Keratinocyte (primary cell): ENCODE results near the gene AP3S1. TPM values are rescaled to one million over a fixed set of nuclear protein-coding genes. Genes with fewer than 3 reads are reported as not detected.
A peak's percentile ranks its signal among the peaks of the same experiment; 100 is the strongest.

ENCODE experiments used
- DNase-seq: peaks from one replicate; pipeline ENCODE4 v3.0.0-alpha.2; 2011; ENCODE audit warnings: low read depth, missing footprints, low spot score
- FAIRE-seq: peaks from 2 replicates; lab custom pipeline; 2011; peaks lifted over from hg19 to GRCh38; lab: Jason Lieb, UNC
- H2AFZ ChIP-seq: 2 replicates; pipeline ENCODE4 v1.6.0; 2012; ENCODE audit warnings: low read length, control low read depth, inconsistent platforms; ENCODE audit not compliant: control insufficient read depth
- H3K27ac ChIP-seq: 2 replicates; pipeline ENCODE4 v1.5.1; 2011; ENCODE audit warnings: low read length; ENCODE audit not compliant: control insufficient read depth, insufficient read depth
- H3K27me3 ChIP-seq: 3 replicates; pipeline ENCODE4 v1.6.0; 2011; ENCODE audit warnings: low read length; ENCODE audit not compliant: control insufficient read depth, insufficient read depth; ENCODE audit errors: extremely low read depth
- H3K36me3 ChIP-seq, 2 experiments: 2 replicates in 1 of 2; 3 replicates in 1 of 2; pipeline ENCODE4 v1.5.1; 2011; ENCODE audit warnings: low read length in 2 of 2, mild to moderate bottlenecking in 1 of 2; ENCODE audit not compliant: control insufficient read depth in 2 of 2, insufficient read depth in 2 of 2; ENCODE audit errors: extremely low read depth in 1 of 2
- H3K4me1 ChIP-seq: 3 replicates; pipeline ENCODE4 v1.5.1; 2011; ENCODE audit warnings: low read length; ENCODE audit not compliant: control insufficient read depth, insufficient read depth; ENCODE audit errors: extremely low read depth
- H3K4me2 ChIP-seq: 3 replicates; pipeline ENCODE4 v1.6.0; 2011; ENCODE audit warnings: low read depth, low read length; ENCODE audit not compliant: control insufficient read depth, insufficient read depth; ENCODE audit errors: extremely low read depth
- H3K4me3 ChIP-seq, 3 experiments: fragments of 200-600 bp in 1 of 3; sonication (generic) in 1 of 3; 2 replicates in 2 of 3; 3 replicates in 1 of 3; pipeline ENCODE4 v1.5.1; 2011 to 2016; ENCODE audit warnings: low read length in 3 of 3, mild to moderate bottlenecking in 3 of 3, control low read depth in 2 of 3, inconsistent platforms in 1 of 3, low read depth in 1 of 3, mixed read lengths in 1 of 3, mixed run types in 1 of 3, moderate library complexity in 1 of 3; ENCODE audit not compliant: control insufficient read depth in 2 of 3, insufficient read depth in 2 of 3; ENCODE audit errors: extremely low read depth in 1 of 3
- H3K79me2 ChIP-seq: 2 replicates; pipeline ENCODE4 v1.6.0; 2012; ENCODE audit warnings: low read length; ENCODE audit not compliant: control insufficient read depth, insufficient read depth
- H3K9ac ChIP-seq: 3 replicates; pipeline ENCODE4 v1.6.0; 2011; ENCODE audit warnings: low read length; ENCODE audit not compliant: control insufficient read depth, insufficient read depth; ENCODE audit errors: extremely low read depth
- H3K9me1 ChIP-seq: 3 replicates; pipeline ENCODE4 v1.6.0; 2011; ENCODE audit warnings: low read length; ENCODE audit not compliant: control insufficient read depth, insufficient read depth; ENCODE audit errors: extremely low read depth
- H3K9me3 ChIP-seq: 2 replicates; pipeline ENCODE4 v1.5.1; 2012; ENCODE audit warnings: low read depth, low read length; ENCODE audit not compliant: control insufficient read depth
- H4K20me1 ChIP-seq: 3 replicates; pipeline ENCODE4 v1.6.0; 2011; ENCODE audit warnings: low read length; ENCODE audit not compliant: control insufficient read depth, insufficient read depth; ENCODE audit errors: extremely low read depth
- EZH2 ChIP-seq: IDR thresholded peaks from one replicate; pipeline ENCODE4 v1.6.1; 2012; ENCODE audit warnings: inconsistent platforms, mild to moderate bottlenecking, low read length, moderate library complexity
- dilution Hi-C: fragments of 300-500 bp; cut with MboI; formaldehyde crosslinking; loops from one replicate; pipeline ENCODE4 v1.7.0; 2020; ENCODE audit warnings: low sequenced_read_pairs; ENCODE audit not compliant: extremely low pct_ligation_motif_present
- polyA plus RNA-seq, 5 experiments: library from polyadenylated mRNA; depleted of rRNA in 3 of 5; stranded (reverse) in 3 of 5; stranded (forward) in 1 of 5; unstranded in 1 of 5; fragments of >200 nt; gene quantifications; 1 replicate in 1 of 5; 2 replicates in 3 of 5; 3 replicates in 1 of 5; pipeline versions ENCODE4 v1.2.1 to v1.2.3, GENCODE V29; 2011 to 2012; ENCODE audit warnings: missing spikeins in 2 of 5, low read depth in 1 of 5, low replicate concordance in 1 of 5
- TF ChIP-seq, protein P1 (sequence below), 3 experiments: IDR thresholded peaks in 1 of 3; conservative IDR thresholded peaks in 1 of 3; optimal IDR thresholded peaks in 1 of 3; 2 replicates in 2 of 3; 3 replicates in 1 of 3; pipeline versions ENCODE3 to v1.5.1; 2011; ENCODE audit warnings: low read length in 3 of 3, mild to moderate bottlenecking in 3 of 3, moderate library complexity in 2 of 3, control low read depth in 1 of 3, inconsistent platforms in 1 of 3; ENCODE audit not compliant: insufficient read depth in 2 of 3; ENCODE audit errors: extremely low read depth in 1 of 3

AP3S1 gene
- polyA plus RNA-seq, 1 donor (not counting 4 experiments of a cell fraction or from before 2014, with no cell fraction given): 153 TPM

DNA sequence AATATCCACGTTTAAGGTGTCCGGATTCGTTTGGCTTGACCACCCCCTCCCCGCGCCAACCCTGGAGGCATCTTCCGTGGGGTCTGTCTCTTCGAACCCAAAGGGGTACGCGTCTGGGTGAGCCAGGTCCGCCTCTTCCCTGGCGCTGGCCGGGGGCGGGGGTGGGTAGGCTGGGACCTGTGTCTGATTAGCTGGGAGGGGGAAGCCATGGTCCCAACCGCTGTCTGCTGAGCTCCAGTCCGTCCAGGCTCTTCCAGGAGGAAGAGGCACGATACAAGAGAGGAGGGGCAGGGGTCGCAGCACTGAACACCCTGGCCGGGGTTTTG, 120.5 kb downstream of the AP3S1 start, which contains the start of gene LVRN:
TSS of gene LVRN (plus strand) at position 237 of the 326 bp plus-strand sequence. CDS start 143 bp downstream, outside the sequence.
- peak within 1 kb of the TSS in 2 of 3 experiments; percentile 14 to 33 for H3K4me3 ChIP-seq
- H3K27ac ChIP-seq: no peak within 1 kb of the TSS
- H3K4me1 ChIP-seq: no peaks in the 10 kb centered on the region
- no peaks in the 10 kb centered on the region for H3K36me3 ChIP-seq
- no peaks in the 10 kb centered on the region for H4K20me1 ChIP-seq
- H2AFZ ChIP-seq: peak within 1 kb of the TSS; percentile 52
- H3K27me3 ChIP-seq: peaks cover 54% of the 10 kb centered on the region
- H3K4me2 ChIP-seq: peak within 1 kb of the TSS; percentile 52
- no peaks in the 10 kb centered on the region for H3K79me2 ChIP-seq
- TF ChIP-seq EZH2: no peak
- TF ChIP-seq, protein P1, sequence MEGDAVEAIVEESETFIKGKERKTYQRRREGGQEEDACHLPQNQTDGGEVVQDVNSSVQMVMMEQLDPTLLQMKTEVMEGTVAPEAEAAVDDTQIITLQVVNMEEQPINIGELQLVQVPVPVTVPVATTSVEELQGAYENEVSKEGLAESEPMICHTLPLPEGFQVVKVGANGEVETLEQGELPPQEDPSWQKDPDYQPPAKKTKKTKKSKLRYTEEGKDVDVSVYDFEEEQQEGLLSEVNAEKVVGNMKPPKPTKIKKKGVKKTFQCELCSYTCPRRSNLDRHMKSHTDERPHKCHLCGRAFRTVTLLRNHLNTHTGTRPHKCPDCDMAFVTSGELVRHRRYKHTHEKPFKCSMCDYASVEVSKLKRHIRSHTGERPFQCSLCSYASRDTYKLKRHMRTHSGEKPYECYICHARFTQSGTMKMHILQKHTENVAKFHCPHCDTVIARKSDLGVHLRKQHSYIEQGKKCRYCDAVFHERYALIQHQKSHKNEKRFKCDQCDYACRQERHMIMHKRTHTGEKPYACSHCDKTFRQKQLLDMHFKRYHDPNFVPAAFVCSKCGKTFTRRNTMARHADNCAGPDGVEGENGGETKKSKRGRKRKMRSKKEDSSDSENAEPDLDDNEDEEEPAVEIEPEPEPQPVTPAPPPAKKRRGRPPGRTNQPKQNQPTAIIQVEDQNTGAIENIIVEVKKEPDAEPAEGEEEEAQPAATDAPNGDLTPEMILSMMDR (optimal IDR thresholded peaks at IDR 0.05 in 1 of 3, IDR thresholded peaks at IDR 0.05 in 1 of 3, conservative IDR thresholded peaks at IDR 0.05 in 1 of 3; ENCODE audit: extremely low read depth in 1 of 3, insufficient read depth in 2 of 3, low read length in 3 of 3): no peak
- dilution Hi-C loops: no loop called here
- H3K9ac ChIP-seq: no peak within 1 kb of the TSS
- FAIRE-seq (no peak), DNase-seq (no peak)
- H3K9me1 ChIP-seq: no peaks in the 10 kb centered on the region
- no peaks in the 10 kb centered on the region for H3K9me3 ChIP-seq

DNA sequence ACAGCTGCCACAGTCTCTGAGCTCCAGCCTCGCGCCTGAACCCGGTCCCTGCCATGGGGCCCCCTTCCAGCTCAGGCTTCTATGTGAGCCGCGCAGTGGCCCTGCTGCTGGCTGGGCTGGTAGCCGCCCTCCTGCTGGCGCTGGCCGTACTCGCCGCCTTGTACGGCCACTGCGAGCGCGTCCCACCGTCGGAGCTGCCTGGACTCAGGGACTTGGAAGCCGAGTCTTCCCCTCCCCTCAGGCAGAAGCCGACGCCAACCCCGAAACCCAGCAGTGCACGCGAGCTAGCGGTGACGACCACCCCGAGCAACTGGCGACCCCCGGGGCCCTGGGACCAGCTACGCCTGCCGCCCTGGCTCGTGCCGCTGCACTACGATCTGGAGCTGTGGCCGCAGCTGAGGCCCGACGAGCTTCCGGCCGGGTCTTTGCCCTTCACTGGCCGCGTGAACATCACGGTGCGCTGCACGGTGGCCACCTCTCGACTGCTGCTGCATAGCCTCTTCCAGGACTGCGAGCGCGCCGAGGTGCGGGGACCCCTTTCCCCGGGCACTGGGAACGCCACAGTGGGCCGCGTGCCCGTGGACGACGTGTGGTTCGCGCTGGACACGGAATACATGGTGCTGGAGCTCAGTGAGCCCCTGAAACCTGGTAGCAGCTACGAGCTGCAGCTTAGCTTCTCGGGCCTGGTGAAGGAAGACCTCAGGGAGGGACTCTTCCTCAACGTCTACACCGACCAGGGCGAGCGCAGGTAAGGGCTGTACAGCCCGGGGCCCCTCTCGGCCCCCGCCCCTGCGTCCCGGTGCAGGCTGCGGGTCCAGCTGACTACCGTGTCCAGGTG, 121.0 kb downstream of the AP3S1 start:
- Histone ChIP-seq H3K4me2 (peak overlapping the region; percentile 51), H3K9ac (no peak overlapping the region), H2AFZ (peak overlapping the region; percentile 52)

More for the DNA sequence above, 121.0 kb downstream of the AP3S1 start:
- H4K20me1 ChIP-seq: no peaks in the 10 kb centered on the region
- no peaks in the 10 kb centered on the region for H3K9me1 ChIP-seq
- no peak overlapping the region for H3K27ac ChIP-seq
- dilution Hi-C loops: no loop called here
- H3K27me3 ChIP-seq: peaks cover 54% of the 10 kb centered on the region
- no peaks in the 10 kb centered on the region for H3K79me2 ChIP-seq
- peak; percentile 95 for TF ChIP-seq EZH2
- TF ChIP-seq, protein P1 (optimal IDR thresholded peaks at IDR 0.05 in 1 of 3, IDR thresholded peaks at IDR 0.05 in 1 of 3, conservative IDR thresholded peaks at IDR 0.05 in 1 of 3; ENCODE audit: extremely low read depth in 1 of 3, insufficient read depth in 2 of 3, low read length in 3 of 3): no peak
- H3K4me3 ChIP-seq: peak overlapping the region in 2 of 3 experiments; percentile 14 to 33
- no peaks in the 10 kb centered on the region for H3K36me3 ChIP-seq
- no peaks in the 10 kb centered on the region for H3K9me3 ChIP-seq
- no peak for FAIRE-seq
- H3K4me1 ChIP-seq: no peaks in the 10 kb centered on the region
- no peak for DNase-seq
